HG03139 (cell line): ENCODE data around the gene THSD4.
"Not testable (repeated sequence)": the region's sequence is repeated elsewhere in the genome, so short reads cannot be mapped to it uniquely, and the experiment has no call there.

Experiments used
- ATAC-seq: cut with Tn5 transposase; IDR thresholded peaks from one replicate; pipeline ENCODE4 v1.9.1; 2021; ENCODE audit not compliant: unreplicated experiment

Gene THSD4

GRCh38 chr15:71319424-71319823 lies 204.2 kb downstream of the THSD4 start:
- not testable (repeated sequence) for ATAC-seq

DNA sequence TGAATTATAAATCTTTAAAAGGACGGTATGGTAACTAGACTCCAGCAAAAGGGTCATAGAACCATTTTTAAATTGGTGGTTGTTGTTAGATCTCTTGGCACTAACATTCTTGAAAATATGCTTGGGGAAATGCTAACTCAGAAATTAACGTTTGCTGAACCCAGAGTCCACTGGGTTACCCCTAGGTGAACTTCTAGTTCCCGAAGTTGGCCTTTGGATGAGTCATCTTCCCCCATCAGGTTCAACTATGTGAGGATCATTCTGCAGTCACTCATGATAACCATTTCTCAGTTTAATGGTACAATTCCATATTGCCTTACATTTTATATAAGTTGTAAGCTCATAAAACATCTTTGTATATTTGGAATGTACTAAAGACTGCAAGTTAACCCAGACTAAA lies 204.7 kb downstream of the THSD4 start:
- ATAC-seq = no peak

DNA sequence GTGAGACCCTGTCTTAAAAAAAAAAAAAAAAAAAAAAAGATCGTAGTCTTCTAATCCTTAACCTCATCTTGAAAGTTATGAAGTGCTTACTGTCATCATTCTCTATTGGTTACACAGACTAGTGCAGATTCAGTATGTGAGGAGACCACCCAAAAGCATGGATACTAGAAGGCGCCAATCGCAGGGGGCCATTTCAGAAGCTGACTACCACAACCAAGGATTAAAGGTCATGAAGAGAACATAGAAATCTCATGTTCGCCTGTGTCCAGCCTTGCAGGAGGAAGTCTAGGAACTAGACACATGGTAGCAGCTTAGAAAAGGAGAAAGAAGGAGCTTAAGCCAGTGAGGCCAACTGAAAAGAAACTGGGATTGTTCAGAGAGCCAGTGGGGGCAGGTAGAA lies 207.8 kb downstream of the THSD4 start:
- ATAC-seq = no peak

DNA sequence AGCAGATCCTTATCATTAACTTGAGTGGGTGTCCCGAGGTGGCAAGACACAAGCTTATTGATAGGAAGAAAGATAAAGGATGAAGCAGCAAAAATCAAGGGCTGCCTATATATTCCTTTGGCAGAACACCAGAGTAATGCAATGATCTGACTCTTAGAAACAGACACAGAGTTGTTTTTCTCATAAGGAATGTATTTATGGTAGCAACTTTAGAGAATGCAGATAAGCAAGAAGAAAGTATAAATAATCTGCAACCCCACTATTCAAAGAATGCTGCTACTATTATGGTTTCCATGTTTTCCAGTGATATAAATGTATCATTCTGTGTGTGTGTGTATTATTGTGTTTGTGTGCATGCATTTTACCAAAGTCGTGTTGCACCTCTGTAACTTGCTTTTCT lies 208.3 kb downstream of the THSD4 start:
- ATAC-seq = no peak

GRCh38 chr15:71325481-71325880 lies 210.2 kb downstream of the THSD4 start:
- ATAC-seq = no peak

- ATAC-seq = no peak
Measured at GRCh38 chr15:71328453-71328852, 213.2 kb downstream of the THSD4 start.

- ATAC-seq = no peak
Measured at GRCh38 chr15:71329041-71329440, 213.8 kb downstream of the THSD4 start.

GRCh38 chr15:71329497-71330260 lies 214.4 kb downstream of the THSD4 start:
- ATAC-seq = no peak

- no peak for ATAC-seq
Measured at GRCh38 chr15:71330638-71331162, 215.4 kb downstream of the THSD4 start.

- no peak for ATAC-seq
Measured at GRCh38 chr15:71331173-71331572, 215.9 kb downstream of the THSD4 start.

- no peak for ATAC-seq
Measured at GRCh38 chr15:71332431-71333004, 217.2 kb downstream of the THSD4 start.

DNA sequence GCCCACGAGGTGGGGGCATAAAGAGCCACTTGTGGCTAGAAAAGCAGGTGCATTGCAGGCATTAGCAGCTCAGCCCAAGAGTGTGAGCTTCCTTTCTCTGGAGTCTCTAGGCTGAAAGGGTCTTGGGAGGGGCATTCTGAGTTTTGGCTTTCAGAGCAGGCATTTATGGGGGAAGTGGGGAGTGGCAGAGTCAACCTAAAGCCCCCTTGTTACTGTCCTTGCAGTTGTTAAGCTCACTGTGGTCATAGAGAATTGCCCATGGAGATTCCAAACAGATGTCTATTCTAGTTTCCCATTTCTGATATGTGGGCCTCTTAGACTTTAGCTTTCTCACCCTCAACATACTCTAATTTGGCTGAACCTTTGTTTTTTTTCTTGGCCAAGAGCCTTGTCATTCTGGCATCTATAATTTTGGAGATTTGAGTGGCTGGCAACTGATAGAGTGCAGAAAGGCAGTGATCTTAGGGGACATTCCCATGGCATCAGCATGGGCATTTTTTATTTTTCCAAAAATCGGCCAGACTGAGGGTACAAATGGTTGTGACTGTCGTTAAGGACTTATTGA lies 217.9 kb downstream of the THSD4 start:
- ATAC-seq = no peak

- ATAC-seq = no peak
Measured at GRCh38 chr15:71333839-71334238, 218.6 kb downstream of the THSD4 start.

DNA sequence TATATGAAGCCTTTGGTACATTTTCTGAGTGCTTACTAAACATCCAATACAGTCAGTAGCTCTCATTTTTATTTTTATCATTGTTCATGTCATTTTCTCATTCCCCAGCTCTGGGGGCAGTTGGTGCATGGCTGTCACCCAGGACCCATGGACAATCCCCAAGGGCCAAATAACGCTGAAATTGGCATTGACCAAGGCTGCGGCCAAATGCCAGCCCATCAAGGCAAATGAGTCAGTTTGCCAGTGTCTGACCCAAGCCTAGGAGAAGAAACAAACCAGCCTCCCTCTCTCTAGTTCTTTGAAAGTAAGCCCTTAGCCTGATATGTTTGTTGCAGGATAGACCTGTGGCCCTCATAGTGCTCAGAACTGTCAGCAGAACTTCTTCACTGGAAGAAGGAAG lies 219.2 kb downstream of the THSD4 start:
- ATAC-seq = no peak

DNA sequence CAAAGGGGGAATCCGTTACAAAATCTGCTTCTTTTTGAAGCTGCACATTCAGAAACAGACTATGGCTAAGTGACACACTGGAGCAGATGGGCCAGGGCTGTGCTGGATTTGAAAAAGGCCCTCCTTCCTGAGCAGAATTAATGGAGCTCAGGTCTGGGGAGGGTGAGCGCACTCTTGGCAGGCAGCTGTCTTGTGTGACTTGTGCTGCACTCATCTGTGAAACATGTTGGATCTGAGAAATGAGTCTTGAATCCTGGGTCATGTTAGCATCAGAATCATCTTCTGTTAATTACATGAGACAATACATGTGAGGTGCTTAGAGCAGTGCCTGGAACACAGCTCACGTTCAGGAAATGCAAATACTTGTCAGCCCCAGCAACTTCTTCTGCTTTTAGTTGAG lies 219.6 kb downstream of the THSD4 start:
- ATAC-seq = no peak

GRCh38 chr15:71335591-71335990 lies 220.3 kb downstream of the THSD4 start:
- no peak for ATAC-seq

GRCh38 chr15:71336671-71337070 lies 221.4 kb downstream of the THSD4 start:
- no peak for ATAC-seq

DNA sequence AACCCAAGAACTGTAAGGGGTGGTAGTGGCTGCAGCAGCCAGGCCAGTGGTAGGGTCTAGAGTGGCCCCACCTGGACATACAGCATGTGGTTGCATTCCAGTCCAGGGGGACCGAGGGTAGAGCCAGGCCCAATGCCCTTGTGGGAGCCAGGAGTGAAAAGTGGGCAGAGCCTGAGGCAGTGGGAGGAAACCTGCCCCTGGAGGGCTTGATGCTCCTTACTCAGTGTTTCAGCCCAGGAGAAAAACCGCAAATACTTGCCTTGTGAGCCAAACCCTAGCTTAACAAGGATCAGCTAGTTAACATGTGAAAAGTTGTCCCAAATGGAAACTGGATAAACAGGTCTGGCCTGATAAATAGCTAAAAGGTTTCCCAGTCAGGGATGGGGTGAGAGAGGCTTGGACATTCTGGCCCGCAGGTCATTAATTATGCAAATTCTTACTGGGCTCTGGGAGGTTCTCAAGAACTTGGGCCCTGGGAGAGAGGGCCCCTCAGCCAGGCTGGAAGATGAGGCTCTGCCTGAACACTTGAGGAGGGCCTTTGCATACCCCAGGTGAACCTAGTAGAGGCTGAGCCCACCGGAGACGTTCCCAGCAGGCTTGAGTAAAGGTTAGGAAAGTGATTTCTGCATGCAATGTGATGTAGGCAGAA lies 222.1 kb downstream of the THSD4 start:
- no peak for ATAC-seq

DNA sequence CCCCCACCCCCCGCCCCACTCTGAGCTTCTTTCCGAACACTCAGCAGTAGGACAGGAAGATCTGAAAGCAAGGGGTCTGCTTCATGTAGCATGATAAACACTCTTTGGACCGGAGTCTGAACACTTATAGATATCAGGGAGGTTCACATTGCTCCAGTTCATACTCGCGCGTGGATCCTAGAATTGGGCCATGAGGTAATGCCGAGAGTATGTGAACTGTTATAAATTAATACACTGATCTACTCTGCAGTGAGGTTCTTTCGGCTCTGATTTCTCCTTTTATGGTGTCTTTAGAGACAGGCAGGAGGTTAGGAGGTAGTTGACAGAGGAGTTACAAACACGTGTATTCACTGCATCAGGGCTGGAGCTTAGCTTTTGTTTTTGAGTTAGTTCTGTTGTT lies 223.0 kb downstream of the THSD4 start:
- ATAC-seq = no peak

DNA sequence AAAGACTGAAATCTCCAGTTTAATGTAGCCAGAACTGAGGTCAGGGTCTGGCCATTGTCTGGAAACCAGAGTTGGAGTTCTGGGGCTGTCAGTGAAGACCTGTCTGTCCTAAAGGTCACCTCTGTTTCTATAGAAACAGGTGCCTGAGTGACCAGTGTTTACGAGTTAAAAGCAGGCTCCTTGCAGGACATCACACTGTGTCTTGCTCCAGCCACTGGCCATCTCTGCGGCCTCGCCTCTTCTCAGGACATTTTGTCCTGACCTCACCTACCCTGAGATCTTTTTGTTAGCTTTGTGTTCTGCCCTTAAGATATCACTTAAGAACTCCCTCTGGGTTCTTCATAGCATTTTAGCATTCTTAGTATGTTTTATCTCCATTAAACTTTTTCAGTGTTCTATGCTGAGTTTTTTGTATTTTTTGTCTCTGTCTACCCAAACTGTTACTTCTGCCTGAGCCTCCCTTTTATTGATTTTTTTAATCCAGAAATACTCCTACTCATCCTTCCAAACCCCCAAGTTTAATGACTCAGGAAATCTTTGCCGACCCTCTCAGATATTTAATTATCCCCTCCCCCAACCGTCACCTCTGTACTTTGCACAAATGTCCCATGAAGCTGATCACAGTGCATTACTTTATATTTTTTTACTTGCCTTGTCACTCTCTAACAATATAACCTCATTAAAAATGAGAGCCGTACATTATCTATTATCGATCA lies 223.7 kb downstream of the THSD4 start:
- ATAC-seq = no peak
